ENCODE measurements around the gene OPRM1. TPM values are rescaled to one million over a fixed set of nuclear protein-coding genes. Genes with fewer than 3 reads are reported as not detected.

Gene OPRM1
- polyA plus RNA-seq, 1 donor (not counting 4 experiments of a cell fraction or from before 2014, with no cell fraction given), result not detected

GRCh38 chr6:154241581-154241980 is 202.5 kb downstream of the OPRM1 start:
- no peak overlapping the region for H3K4me3 ChIP-seq (ENCODE audit: control insufficient read depth in 2 of 3, extremely low read depth in 1 of 3, insufficient read depth in 2 of 3, low read depth in 1 of 3, low read length in 3 of 3)
- no peak overlapping the region for H3K27ac ChIP-seq (ENCODE audit: control insufficient read depth, insufficient read depth, low read length)
- no peak for FAIRE-seq
- TF ChIP-seq CTCF (optimal IDR thresholded peaks at IDR 0.05 in 1 of 3, IDR thresholded peaks at IDR 0.05 in 1 of 3, conservative IDR thresholded peaks at IDR 0.05 in 1 of 3; ENCODE audit: extremely low read depth in 1 of 3, insufficient read depth in 2 of 3, low read length in 3 of 3) (no peak), EZH2 (IDR thresholded peaks at IDR 0.05; ENCODE audit: low read length) (no peak)
- no peak for DNase-seq (ENCODE audit: low read depth, low spot score)
- H3K4me1 ChIP-seq (ENCODE audit: control insufficient read depth, extremely low read depth, insufficient read depth, low read length), result peaks cover 3% of the 10 kb centered on the region
- H3K9me3 ChIP-seq (ENCODE audit: control insufficient read depth, low read depth, low read length), result no peaks in the 10 kb centered on the region
- no peak overlapping the region for H2AFZ ChIP-seq (ENCODE audit: control insufficient read depth, low read length)
- H3K27me3 ChIP-seq (ENCODE audit: control insufficient read depth, extremely low read depth, insufficient read depth, low read length), result no peaks in the 10 kb centered on the region
- H4K20me1 ChIP-seq (ENCODE audit: control insufficient read depth, extremely low read depth, insufficient read depth, low read length), result no peaks in the 10 kb centered on the region
- H3K79me2 ChIP-seq (ENCODE audit: control insufficient read depth, insufficient read depth, low read length), result no peaks in the 10 kb centered on the region
- no peaks in the 10 kb centered on the region for H3K9me1 ChIP-seq (ENCODE audit: control insufficient read depth, extremely low read depth, insufficient read depth, low read length)
- H3K36me3 ChIP-seq (ENCODE audit: control insufficient read depth in 2 of 2, extremely low read depth in 1 of 2, insufficient read depth in 2 of 2, low read length in 2 of 2), result no peaks in the 10 kb centered on the region
- dilution Hi-C loops (cut with MboI; ENCODE audit: extremely low pct_ligation_motif_present, low sequenced_read_pairs), result no loop called here
- no peak overlapping the region for H3K4me2 ChIP-seq (ENCODE audit: control insufficient read depth, extremely low read depth, insufficient read depth, low read depth, low read length)
- H3K9ac ChIP-seq (ENCODE audit: control insufficient read depth, extremely low read depth, insufficient read depth, low read length), result no peak overlapping the region

- Histone ChIP-seq H3K27me3 (ENCODE audit: control insufficient read depth, extremely low read depth, insufficient read depth, low read length) (no peaks in the 10 kb centered on the region), H3K36me3 (ENCODE audit: control insufficient read depth in 2 of 2, extremely low read depth in 1 of 2, insufficient read depth in 2 of 2, low read length in 2 of 2) (no peaks in the 10 kb centered on the region), H3K9me1 (ENCODE audit: control insufficient read depth, extremely low read depth, insufficient read depth, low read length) (no peaks in the 10 kb centered on the region), H3K4me3 (ENCODE audit: control insufficient read depth in 2 of 3, extremely low read depth in 1 of 3, insufficient read depth in 2 of 3, low read depth in 1 of 3, low read length in 3 of 3) (no peak overlapping the region), H2AFZ (ENCODE audit: control insufficient read depth, low read length) (no peak overlapping the region), H3K4me2 (ENCODE audit: control insufficient read depth, extremely low read depth, insufficient read depth, low read depth, low read length) (no peak overlapping the region), H3K27ac (ENCODE audit: control insufficient read depth, insufficient read depth, low read length) (no peak overlapping the region), H3K79me2 (ENCODE audit: control insufficient read depth, insufficient read depth, low read length) (no peaks in the 10 kb centered on the region), H3K9ac (ENCODE audit: control insufficient read depth, extremely low read depth, insufficient read depth, low read length) (no peak overlapping the region), H4K20me1 (ENCODE audit: control insufficient read depth, extremely low read depth, insufficient read depth, low read length) (no peaks in the 10 kb centered on the region), H3K4me1 (ENCODE audit: control insufficient read depth, extremely low read depth, insufficient read depth, low read length) (peaks cover 3% of the 10 kb centered on the region), H3K9me3 (ENCODE audit: control insufficient read depth, low read depth, low read length) (no peaks in the 10 kb centered on the region)
- DNase-seq (ENCODE audit: low read depth, low spot score) (no peak), FAIRE-seq (no peak)
- TF ChIP-seq CTCF (optimal IDR thresholded peaks at IDR 0.05 in 1 of 3, IDR thresholded peaks at IDR 0.05 in 1 of 3, conservative IDR thresholded peaks at IDR 0.05 in 1 of 3; ENCODE audit: extremely low read depth in 1 of 3, insufficient read depth in 2 of 3, low read length in 3 of 3) (no peak), EZH2 (IDR thresholded peaks at IDR 0.05; ENCODE audit: low read length) (no peak)
- dilution Hi-C loops (cut with MboI; ENCODE audit: extremely low pct_ligation_motif_present, low sequenced_read_pairs), result no loop called here
These were observed 203.7 kb downstream of the OPRM1 start for GRCh38 chr6:154242617-154243357.
